WTC11 (cell line): ENCODE results near the gene U2AF1L4. TPM values are rescaled to one million over a fixed set of nuclear protein-coding genes. Genes with fewer than 3 reads are reported as not detected.

Experiments used
- ATAC-seq: fragments of 200-7000 bp; cut with Tn5 transposase; 2 replicates; pipeline ENCODE4 v1.10.0; 2021; ENCODE audit warnings: mild to moderate bottlenecking, moderate library complexity
- CTCF ChIA-PET: fragments of 300-600 bp; sonication (Branson Sonifier 250); formaldehyde crosslinking; loops from one replicate; lab custom pipeline; 2021; ENCODE audit warnings: antibody characterized with exemption; lab: Charles Lee
- POLR2A ChIA-PET: fragments of 350-600 bp; sonication (Branson Sonifier 250); formaldehyde crosslinking; loops from one replicate; lab custom pipeline; 2021; ENCODE audit warnings: antibody characterized with exemption; lab: Charles Lee
- DNase-seq: peaks from one replicate; pipeline ENCODE4 v3.0.0; 2021; ENCODE audit warnings: low spot score
- H3K27ac Mint-ChIP-seq: 2 replicates; pipeline ENCODE4 v1.8.0; 2021; ENCODE audit warnings: mixed read lengths
- H3K27me3 Mint-ChIP-seq: 2 replicates; pipeline ENCODE4 v1.8.0; 2021; ENCODE audit warnings: low read depth, mild to moderate bottlenecking, moderate library complexity, mixed read lengths
- H3K36me3 Mint-ChIP-seq: 2 replicates; pipeline ENCODE4 v1.8.0; 2021; ENCODE audit warnings: mixed read lengths
- H3K4me1 Mint-ChIP-seq: 2 replicates; pipeline ENCODE4 v1.8.0; 2022; ENCODE audit warnings: mixed read lengths
- H3K4me3 Mint-ChIP-seq: 2 replicates; pipeline ENCODE4 v1.8.0; 2021; ENCODE audit warnings: mild to moderate bottlenecking, moderate library complexity, mixed read lengths
- H3K9me3 Mint-ChIP-seq: 2 replicates; pipeline ENCODE4 v1.8.0; 2021; ENCODE audit warnings: mixed read lengths
- CREM ChIP-seq: sonication (generic); formaldehyde crosslinking; IDR thresholded peaks from 2 replicates; pipeline ENCODE4 v1.8.1; 2022; ENCODE audit warnings: mild to moderate bottlenecking, missing genetic modification reagents, moderate library complexity
- FOXK1 ChIP-seq: sonication (generic); formaldehyde crosslinking; IDR thresholded peaks from 2 replicates; pipeline ENCODE4 v1.8.0; 2022; ENCODE audit warnings: mild to moderate bottlenecking, moderate library complexity, missing genetic modification reagents
- NFE2L1 ChIP-seq: sonication (generic); formaldehyde crosslinking; IDR thresholded peaks from 2 replicates; pipeline ENCODE4 v1.8.1; 2023; ENCODE audit warnings: missing genetic modification reagents
- NR1H2 ChIP-seq: sonication (generic); formaldehyde crosslinking; IDR thresholded peaks from 2 replicates; pipeline ENCODE4 v1.9.0; 2021; ENCODE audit warnings: mild to moderate bottlenecking, moderate library complexity, missing genetic modification reagents
- TP53 ChIP-seq: sonication (generic); formaldehyde crosslinking; IDR thresholded peaks from 2 replicates; pipeline ENCODE4 v1.8.1; 2023; ENCODE audit warnings: mild to moderate bottlenecking, missing genetic modification reagents
- ZNF416 ChIP-seq: fragments of 250-450 bp; sonication (Bioruptor Pico); IDR thresholded peaks from 2 replicates; pipeline ENCODE4 v1.9.0; 2021; ENCODE audit warnings: mild to moderate bottlenecking, inconsistent platforms
- total RNA-seq: library from RNA; stranded (reverse); gene quantifications from 3 replicates; pipeline ENCODE4 v1.2.3, GENCODE V29; 2021
- TF ChIP-seq, protein P1 (sequence below): sonication (generic); formaldehyde crosslinking; IDR thresholded peaks from 2 replicates; pipeline ENCODE4 v1.8.0; 2022; ENCODE audit warnings: missing genetic modification reagents
- TF ChIP-seq, protein P2 (sequence below): fragments of 250-450 bp; sonication (Bioruptor Pico); IDR thresholded peaks from 2 replicates; pipeline ENCODE4 v1.9.0; 2021; ENCODE audit warnings: moderate library complexity, mild to moderate bottlenecking, inconsistent platforms, borderline replicate concordance
- TF ChIP-seq, protein P3 (sequence below): sonication (generic); formaldehyde crosslinking; conservative IDR thresholded peaks from 2 replicates; pipeline ENCODE4 v1.8.1; 2022; ENCODE audit warnings: mild to moderate bottlenecking, missing genetic modification reagents
- TF ChIP-seq, protein P4 (sequence below): sonication (generic); formaldehyde crosslinking; IDR thresholded peaks from 2 replicates; pipeline ENCODE4 v1.8.1; 2023; ENCODE audit warnings: mild to moderate bottlenecking, missing genetic modification reagents
- TF ChIP-seq, protein P5 (sequence below): sonication (generic); formaldehyde crosslinking; IDR thresholded peaks from 2 replicates; pipeline ENCODE4 v1.8.1; 2023; ENCODE audit warnings: mild to moderate bottlenecking, moderate library complexity, missing genetic modification reagents

Gene U2AF1L4
- total RNA-seq, 1 experiment from 2014 or later = 20.9 TPM

DNA sequence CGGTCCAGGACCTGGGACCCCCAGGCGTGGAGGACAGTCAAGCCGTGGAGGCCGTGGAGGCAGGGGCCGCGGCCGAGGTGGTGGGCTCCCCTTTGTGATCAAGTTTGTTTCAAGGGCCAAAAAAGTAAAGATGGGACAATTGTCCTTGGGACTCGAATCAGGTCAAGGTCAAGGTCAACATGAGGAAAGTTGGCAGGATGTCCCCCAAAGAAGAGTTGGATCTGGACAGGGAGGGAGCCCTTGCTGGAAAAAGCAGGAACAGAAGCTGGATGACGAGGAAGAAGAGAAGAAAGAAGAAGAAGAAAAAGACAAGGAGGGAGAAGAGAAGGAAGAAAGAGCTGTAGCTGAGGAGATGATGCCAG, 25.1 kb downstream of the U2AF1L4 start (continued):
- TF ChIP-seq, protein P1, sequence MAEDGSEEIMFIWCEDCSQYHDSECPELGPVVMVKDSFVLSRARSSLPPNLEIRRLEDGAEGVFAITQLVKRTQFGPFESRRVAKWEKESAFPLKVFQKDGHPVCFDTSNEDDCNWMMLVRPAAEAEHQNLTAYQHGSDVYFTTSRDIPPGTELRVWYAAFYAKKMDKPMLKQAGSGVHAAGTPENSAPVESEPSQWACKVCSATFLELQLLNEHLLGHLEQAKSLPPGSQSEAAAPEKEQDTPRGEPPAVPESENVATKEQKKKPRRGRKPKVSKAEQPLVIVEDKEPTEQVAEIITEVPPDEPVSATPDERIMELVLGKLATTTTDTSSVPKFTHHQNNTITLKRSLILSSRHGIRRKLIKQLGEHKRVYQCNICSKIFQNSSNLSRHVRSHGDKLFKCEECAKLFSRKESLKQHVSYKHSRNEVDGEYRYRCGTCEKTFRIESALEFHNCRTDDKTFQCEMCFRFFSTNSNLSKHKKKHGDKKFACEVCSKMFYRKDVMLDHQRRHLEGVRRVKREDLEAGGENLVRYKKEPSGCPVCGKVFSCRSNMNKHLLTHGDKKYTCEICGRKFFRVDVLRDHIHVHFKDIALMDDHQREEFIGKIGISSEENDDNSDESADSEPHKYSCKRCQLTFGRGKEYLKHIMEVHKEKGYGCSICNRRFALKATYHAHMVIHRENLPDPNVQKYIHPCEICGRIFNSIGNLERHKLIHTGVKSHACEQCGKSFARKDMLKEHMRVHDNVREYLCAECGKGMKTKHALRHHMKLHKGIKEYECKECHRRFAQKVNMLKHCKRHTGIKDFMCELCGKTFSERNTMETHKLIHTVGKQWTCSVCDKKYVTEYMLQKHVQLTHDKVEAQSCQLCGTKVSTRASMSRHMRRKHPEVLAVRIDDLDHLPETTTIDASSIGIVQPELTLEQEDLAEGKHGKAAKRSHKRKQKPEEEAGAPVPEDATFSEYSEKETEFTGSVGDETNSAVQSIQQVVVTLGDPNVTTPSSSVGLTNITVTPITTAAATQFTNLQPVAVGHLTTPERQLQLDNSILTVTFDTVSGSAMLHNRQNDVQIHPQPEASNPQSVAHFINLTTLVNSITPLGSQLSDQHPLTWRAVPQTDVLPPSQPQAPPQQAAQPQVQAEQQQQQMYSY (CRISPR knock-in tag) = no peak
- TF ChIP-seq ZNF416 (CRISPR knock-in tag) (no peak), NR1H2 (CRISPR knock-in tag) (no peak), NFE2L1 (no peak)
- TF ChIP-seq, protein P2, sequence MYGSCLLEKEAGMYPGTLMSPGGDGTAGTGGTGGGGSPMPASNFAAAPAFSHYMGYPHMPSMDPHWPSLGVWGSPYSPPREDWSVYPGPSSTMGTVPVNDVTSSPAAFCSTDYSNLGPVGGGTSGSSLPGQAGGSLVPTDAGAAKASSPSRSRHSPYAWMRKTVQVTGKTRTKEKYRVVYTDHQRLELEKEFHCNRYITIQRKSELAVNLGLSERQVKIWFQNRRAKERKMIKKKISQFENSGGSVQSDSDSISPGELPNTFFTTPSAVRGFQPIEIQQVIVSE (CRISPR knock-in tag) = no peak
- TF ChIP-seq, protein P3, sequence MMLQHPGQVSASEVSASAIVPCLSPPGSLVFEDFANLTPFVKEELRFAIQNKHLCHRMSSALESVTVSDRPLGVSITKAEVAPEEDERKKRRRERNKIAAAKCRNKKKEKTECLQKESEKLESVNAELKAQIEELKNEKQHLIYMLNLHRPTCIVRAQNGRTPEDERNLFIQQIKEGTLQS (CRISPR knock-in tag) = no peak
- TF ChIP-seq, protein P4, sequence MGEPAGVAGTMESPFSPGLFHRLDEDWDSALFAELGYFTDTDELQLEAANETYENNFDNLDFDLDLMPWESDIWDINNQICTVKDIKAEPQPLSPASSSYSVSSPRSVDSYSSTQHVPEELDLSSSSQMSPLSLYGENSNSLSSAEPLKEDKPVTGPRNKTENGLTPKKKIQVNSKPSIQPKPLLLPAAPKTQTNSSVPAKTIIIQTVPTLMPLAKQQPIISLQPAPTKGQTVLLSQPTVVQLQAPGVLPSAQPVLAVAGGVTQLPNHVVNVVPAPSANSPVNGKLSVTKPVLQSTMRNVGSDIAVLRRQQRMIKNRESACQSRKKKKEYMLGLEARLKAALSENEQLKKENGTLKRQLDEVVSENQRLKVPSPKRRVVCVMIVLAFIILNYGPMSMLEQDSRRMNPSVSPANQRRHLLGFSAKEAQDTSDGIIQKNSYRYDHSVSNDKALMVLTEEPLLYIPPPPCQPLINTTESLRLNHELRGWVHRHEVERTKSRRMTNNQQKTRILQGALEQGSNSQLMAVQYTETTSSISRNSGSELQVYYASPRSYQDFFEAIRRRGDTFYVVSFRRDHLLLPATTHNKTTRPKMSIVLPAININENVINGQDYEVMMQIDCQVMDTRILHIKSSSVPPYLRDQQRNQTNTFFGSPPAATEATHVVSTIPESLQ (CRISPR knock-in tag) = no peak
- TF ChIP-seq, all 79 proteins: peak for 0

DNA sequence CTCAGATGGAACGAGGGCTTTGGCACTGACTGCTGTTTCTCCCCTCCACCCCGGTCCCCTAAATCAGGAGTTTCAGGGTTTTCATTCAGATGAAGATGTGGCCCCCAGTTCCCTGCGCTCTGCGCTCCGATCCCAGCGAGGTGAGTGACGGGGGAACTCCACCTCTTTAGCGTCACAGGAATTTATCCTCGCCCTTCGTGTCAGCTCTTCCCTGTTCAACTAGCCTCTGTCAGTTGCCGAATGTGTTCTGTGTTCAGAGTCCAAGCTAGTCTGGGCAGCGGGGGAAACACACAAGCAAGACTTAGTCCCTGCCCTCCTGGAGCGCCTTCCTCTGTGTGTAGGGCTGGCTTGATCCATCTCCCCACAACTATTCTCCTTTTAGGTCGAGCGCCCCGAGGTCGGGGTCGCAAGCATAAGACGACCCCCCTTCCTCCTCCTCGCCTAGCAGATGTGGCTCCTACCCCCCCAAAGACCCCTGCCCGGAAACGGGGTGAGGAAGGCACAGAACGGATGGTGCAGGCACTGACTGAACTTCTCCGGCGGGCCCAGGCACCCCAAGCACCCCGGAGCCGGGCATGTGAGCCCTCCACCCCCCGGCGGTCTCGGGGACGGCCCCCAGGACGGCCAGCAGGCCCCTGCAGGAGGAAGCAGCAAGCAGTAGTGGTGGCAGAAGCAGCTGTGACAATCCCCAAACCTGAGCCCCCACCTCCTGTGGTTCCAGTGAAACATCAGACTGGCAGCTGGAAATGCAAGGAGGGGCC, 25.6 kb downstream of the U2AF1L4 start:
- no peaks in the 10 kb centered on the region for H3K9me3 Mint-ChIP-seq
- TF ChIP-seq FOXK1 (CRISPR knock-in tag) = no peak
- TF ChIP-seq CREM = no peak
- TF ChIP-seq, protein P5, sequence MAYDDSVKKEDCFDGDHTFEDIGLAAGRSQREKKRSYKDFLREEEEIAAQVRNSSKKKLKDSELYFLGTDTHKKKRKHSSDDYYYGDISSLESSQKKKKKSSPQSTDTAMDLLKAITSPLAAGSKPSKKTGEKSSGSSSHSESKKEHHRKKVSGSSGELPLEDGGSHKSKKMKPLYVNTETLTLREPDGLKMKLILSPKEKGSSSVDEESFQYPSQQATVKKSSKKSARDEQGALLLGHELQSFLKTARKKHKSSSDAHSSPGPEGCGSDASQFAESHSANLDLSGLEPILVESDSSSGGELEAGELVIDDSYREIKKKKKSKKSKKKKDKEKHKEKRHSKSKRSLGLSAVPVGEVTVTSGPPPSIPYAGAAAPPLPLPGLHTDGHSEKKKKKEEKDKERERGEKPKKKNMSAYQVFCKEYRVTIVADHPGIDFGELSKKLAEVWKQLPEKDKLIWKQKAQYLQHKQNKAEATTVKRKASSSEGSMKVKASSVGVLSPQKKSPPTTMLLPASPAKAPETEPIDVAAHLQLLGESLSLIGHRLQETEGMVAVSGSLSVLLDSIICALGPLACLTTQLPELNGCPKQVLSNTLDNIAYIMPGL = no peak
- TF ChIP-seq TP53 = no peak
- TF ChIP-seq, protein P1 (CRISPR knock-in tag) = no peak
- peak overlapping the region; percentile 85 for H3K27ac Mint-ChIP-seq
- ChIA-PET CTCF (interaction anchor here (1.0 to 1.7 kb wide), 4 partner anchors 17 to 101 kb away, joined by 3 to 7 read pairs (median 4); no protein-coding TSS in a partner anchor), POLR2A (no interaction called here)
- no peak for ATAC-seq
- no peaks in the 10 kb centered on the region for H3K27me3 Mint-ChIP-seq
- H3K4me1 Mint-ChIP-seq = peaks cover 21% of the 10 kb centered on the region
- peak overlapping the region; percentile 79 for H3K4me3 Mint-ChIP-seq
- H3K36me3 Mint-ChIP-seq = peaks cover 23% of the 10 kb centered on the region
- DNase-seq = no peak
